HG02973 (cell line): Measurements from ENCODE around the gene FZD1.
"Not testable (repeated sequence)": the region's sequence is repeated elsewhere in the genome, so short reads cannot be mapped to it uniquely, and the experiment has no call there.

Experiments
- ATAC-seq: cut with Tn5 transposase; IDR thresholded peaks from one replicate; pipeline ENCODE4 v1.9.1; 2021; ENCODE audit warnings: moderate library complexity; ENCODE audit not compliant: unreplicated experiment

FZD1 gene

GRCh38 chr7:91295576-91295975 is 31.3 kb downstream of the FZD1 start:
- no peak for ATAC-seq

- no peak for ATAC-seq
Observed at GRCh38 chr7:91297939-91298338, 33.7 kb downstream of the FZD1 start.

GRCh38 chr7:91299952-91300775 is 35.9 kb downstream of the FZD1 start:
- no peak for ATAC-seq

- ATAC-seq: no peak
Observed at GRCh38 chr7:91302794-91303193, 38.6 kb downstream of the FZD1 start.

GRCh38 chr7:91306266-91306665 is 42.0 kb downstream of the FZD1 start:
- ATAC-seq: no peak

- ATAC-seq: no peak
Observed at GRCh38 chr7:91307467-91307866, 43.2 kb downstream of the FZD1 start.

- ATAC-seq: not testable (repeated sequence)
Observed at GRCh38 chr7:91308191-91308590, 44.0 kb downstream of the FZD1 start.

GRCh38 chr7:91310830-91311460 is 46.7 kb downstream of the FZD1 start:
- no peak for ATAC-seq

- no peak for ATAC-seq
Observed at GRCh38 chr7:91311839-91312238, 47.6 kb downstream of the FZD1 start.

GRCh38 chr7:91313113-91313512 is 48.9 kb downstream of the FZD1 start:
- no peak for ATAC-seq

GRCh38 chr7:91314591-91315323 is 50.5 kb downstream of the FZD1 start:
- ATAC-seq: no peak

- ATAC-seq: no peak
Observed at GRCh38 chr7:91316426-91316825, 52.2 kb downstream of the FZD1 start.

- ATAC-seq: no peak
Observed at GRCh38 chr7:91319351-91319750, 55.1 kb downstream of the FZD1 start.

- no peak for ATAC-seq
Observed at GRCh38 chr7:91320366-91321078, 56.3 kb downstream of the FZD1 start.
